Smooth muscle cell (in vitro differentiated cells): ENCODE results near the gene CALHM1. TPM values are rescaled to one million over a fixed set of nuclear protein-coding genes. Genes with fewer than 3 reads are reported as not detected.

Experiments
- DNase-seq: peaks from one replicate; lab custom pipeline; 2025; ENCODE audit not compliant: unreplicated experiment; lab: John Stamatoyannopoulos, UW
- H2AFZ ChIP-seq: fragments of 200-600 bp; sonication (generic); 2 replicates; pipeline ENCODE4 v1.6.0; 2016; ENCODE audit warnings: antibody characterized with exemption, low read depth, mild to moderate bottlenecking
- H3F3A ChIP-seq: fragments of 200-600 bp; sonication (generic); 2 replicates; pipeline ENCODE4 v1.6.0; 2017; ENCODE audit warnings: antibody characterized with exemption, low read depth
- H3K27ac ChIP-seq: fragments of 200-600 bp; sonication (generic); 2 replicates; pipeline ENCODE4 v1.5.1; 2016; ENCODE audit warnings: low read depth, mild to moderate bottlenecking
- H3K27me3 ChIP-seq: fragments of 200-600 bp; sonication (generic); 2 replicates; pipeline ENCODE4 v1.6.1; 2016; ENCODE audit warnings: low read depth, mild to moderate bottlenecking
- H3K36me3 ChIP-seq: fragments of 200-600 bp; sonication (generic); 2 replicates; pipeline ENCODE4 v1.5.1; 2016; ENCODE audit warnings: low read depth
- H3K4me1 ChIP-seq: fragments of 200-600 bp; sonication (generic); 2 replicates; pipeline ENCODE4 v1.5.1; 2016; ENCODE audit warnings: low read depth
- H3K4me2 ChIP-seq: fragments of 200-600 bp; sonication (generic); 2 replicates; pipeline ENCODE4 v1.6.0; 2016; ENCODE audit warnings: mild to moderate bottlenecking
- H3K4me3 ChIP-seq: fragments of 200-600 bp; sonication (generic); 2 replicates; pipeline ENCODE4 v1.5.1; 2016; ENCODE audit warnings: mild to moderate bottlenecking
- H3K79me2 ChIP-seq: fragments of 200-600 bp; sonication (generic); 2 replicates; pipeline ENCODE4 v1.6.0; 2016; ENCODE audit warnings: low read depth, mild to moderate bottlenecking
- H3K9ac ChIP-seq: fragments of 200-600 bp; sonication (generic); 2 replicates; pipeline ENCODE4 v1.6.0; 2016; ENCODE audit warnings: low read depth
- H3K9me3 ChIP-seq: fragments of 200-600 bp; sonication (generic); replicated peaks from 2 replicates; pipeline ENCODE4 v1.5.1; 2016; ENCODE audit warnings: low read depth
- H4K20me1 ChIP-seq: fragments of 200-600 bp; sonication (generic); 2 replicates; pipeline ENCODE4 v1.6.0; 2016; ENCODE audit warnings: low read depth
- WGBS: methylation state at CpG from one replicate; pipeline ENCODE4 v1.1.7; 2016; ENCODE audit warnings: low lambda C conversion rate; 5-methylcytosine and 5-hydroxymethylcytosine counted together
- polyA plus RNA-seq: library from polyadenylated mRNA; unstranded; fragments of >200 nt; fragmentation: Nextera tagmentation; extraction: Ambion mirVana; gene quantifications from 2 replicates; pipeline ENCODE4 v1.2.1, GENCODE V29; 2016
- total RNA-seq: library from RNA; depleted of rRNA; stranded (reverse); fragments of >200 nt; gene quantifications from 2 replicates; pipeline ENCODE4 v1.2.3, GENCODE V29; 2014
- TF ChIP-seq, protein P1 (sequence below): fragments of 200-600 bp; sonication (generic); IDR thresholded peaks from 2 replicates; pipeline ENCODE4 v1.5.1; 2017; ENCODE audit warnings: borderline replicate concordance, mild to moderate bottlenecking, antibody characterized with exemption; ENCODE audit not compliant: insufficient read depth, poor library complexity, severe bottlenecking

CALHM1 gene
- total and polyA plus RNA-seq, 2 experiments from 2014 or later = 0.05 TPM; not detected in 1

DNA sequence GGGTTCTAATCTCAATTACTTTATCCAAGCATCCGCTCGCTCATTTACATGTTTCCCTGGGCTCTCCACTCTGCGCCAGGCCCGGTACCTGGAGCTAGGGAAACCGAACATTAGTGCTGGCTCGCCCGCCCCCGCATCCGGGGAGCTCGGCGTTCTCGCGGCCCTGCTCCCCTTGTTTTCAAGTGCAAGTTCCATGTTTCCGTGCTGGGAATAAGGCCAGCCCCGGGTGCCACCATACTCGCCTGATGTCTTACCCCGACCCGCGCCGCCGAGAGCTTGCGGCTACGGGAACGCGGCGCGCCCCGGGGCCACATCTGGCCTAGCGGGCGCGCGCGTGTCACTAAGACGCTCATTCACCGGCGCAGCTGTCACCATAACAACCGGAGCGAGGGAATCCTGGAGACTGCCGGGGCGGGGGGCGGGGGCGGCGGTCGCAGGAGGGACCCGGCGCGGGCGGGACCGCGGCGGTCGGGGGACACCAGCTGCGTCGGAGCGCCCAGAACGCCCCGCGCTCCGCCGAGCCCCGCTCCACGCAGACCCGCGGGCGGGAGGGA lies 34.7 kb upstream of the CALHM1 start, which contains the start of gene NEURL1:
Gene NEURL1 (plus strand): TSS at position 344 of the 554 bp plus-strand sequence. CDS start 683 bp downstream, outside the sequence.
- no peaks in the 10 kb centered on the region for H3K9me3 ChIP-seq
- H3K9ac ChIP-seq = no peak within 1 kb of the TSS
- H3K4me1 ChIP-seq = peaks cover 4% of the 10 kb centered on the region
- TF ChIP-seq, protein P1, sequence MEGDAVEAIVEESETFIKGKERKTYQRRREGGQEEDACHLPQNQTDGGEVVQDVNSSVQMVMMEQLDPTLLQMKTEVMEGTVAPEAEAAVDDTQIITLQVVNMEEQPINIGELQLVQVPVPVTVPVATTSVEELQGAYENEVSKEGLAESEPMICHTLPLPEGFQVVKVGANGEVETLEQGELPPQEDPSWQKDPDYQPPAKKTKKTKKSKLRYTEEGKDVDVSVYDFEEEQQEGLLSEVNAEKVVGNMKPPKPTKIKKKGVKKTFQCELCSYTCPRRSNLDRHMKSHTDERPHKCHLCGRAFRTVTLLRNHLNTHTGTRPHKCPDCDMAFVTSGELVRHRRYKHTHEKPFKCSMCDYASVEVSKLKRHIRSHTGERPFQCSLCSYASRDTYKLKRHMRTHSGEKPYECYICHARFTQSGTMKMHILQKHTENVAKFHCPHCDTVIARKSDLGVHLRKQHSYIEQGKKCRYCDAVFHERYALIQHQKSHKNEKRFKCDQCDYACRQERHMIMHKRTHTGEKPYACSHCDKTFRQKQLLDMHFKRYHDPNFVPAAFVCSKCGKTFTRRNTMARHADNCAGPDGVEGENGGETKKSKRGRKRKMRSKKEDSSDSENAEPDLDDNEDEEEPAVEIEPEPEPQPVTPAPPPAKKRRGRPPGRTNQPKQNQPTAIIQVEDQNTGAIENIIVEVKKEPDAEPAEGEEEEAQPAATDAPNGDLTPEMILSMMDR = no peak
- H3K79me2 ChIP-seq = no peaks in the 10 kb centered on the region
- peak within 1 kb of the TSS; percentile 64 for H3K4me3 ChIP-seq
- WGBS = 7% methylated on average over 42 of the region's 65 CpGs
- DNase-seq = no peak
- H3K27me3 ChIP-seq = peaks cover 42% of the 10 kb centered on the region
- H2AFZ ChIP-seq = peak within 1 kb of the TSS; percentile 69
- no peaks in the 10 kb centered on the region for H4K20me1 ChIP-seq
- H3K27ac ChIP-seq = peak within 1 kb of the TSS; percentile 12
- peaks cover 12% of the 10 kb centered on the region for H3F3A ChIP-seq
- peak within 1 kb of the TSS; percentile 92 for H3K4me2 ChIP-seq
- H3K36me3 ChIP-seq = no peaks in the 10 kb centered on the region

GRCh38 chr10:103492655-103493261 lies 34.1 kb upstream of the CALHM1 start:
- H3K36me3 ChIP-seq = no peaks in the 10 kb centered on the region
- no peak overlapping the region for H3K4me3 ChIP-seq
- H3K4me2 ChIP-seq = peak overlapping the region; percentile 92
- H3K4me1 ChIP-seq = peaks cover 4% of the 10 kb centered on the region
- DNase-seq = no peak
- H3K9me3 ChIP-seq = no peaks in the 10 kb centered on the region
- H3F3A ChIP-seq = peaks cover 12% of the 10 kb centered on the region
- TF ChIP-seq, protein P1 = no peak
- no peaks in the 10 kb centered on the region for H3K79me2 ChIP-seq
- no peaks in the 10 kb centered on the region for H4K20me1 ChIP-seq
- H3K27me3 ChIP-seq = peaks cover 40% of the 10 kb centered on the region
- WGBS = 79% methylated on average over 5 of the region's 5 CpGs
- no peak overlapping the region for H3K9ac ChIP-seq
- no peak overlapping the region for H2AFZ ChIP-seq
- H3K27ac ChIP-seq = peak overlapping the region; percentile 12

DNA sequence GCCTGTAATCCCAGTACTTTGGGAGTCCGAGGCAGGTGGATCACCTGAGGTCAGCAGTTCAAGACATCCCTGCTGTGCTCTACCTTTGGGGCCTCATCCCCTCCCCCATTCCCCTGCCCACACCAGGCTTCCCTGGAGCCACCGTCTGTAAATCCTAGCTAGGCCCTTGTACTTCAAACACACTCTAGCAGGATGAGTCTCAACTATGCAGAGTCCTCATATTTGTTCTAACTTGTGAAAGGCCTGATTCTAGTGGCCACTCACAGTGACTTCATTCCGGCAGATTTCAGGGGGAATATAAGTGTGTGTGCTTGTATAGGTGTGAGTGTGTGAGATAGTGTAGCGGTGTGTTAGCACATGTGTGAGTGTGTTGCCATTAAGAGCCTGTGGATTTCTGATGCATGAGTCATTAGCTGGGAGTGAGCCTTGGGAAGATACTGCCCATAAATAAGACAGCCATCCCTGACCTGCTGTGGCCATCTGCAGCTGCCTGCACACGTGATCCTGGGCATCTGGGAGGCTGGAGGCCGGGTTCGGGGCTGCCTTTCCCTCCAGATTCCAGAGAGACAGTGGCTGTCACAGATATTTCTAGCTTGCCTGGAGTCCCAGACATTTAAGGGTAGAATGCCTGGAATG lies 33.1 kb upstream of the CALHM1 start:
- Histone ChIP-seq H3K79me2 (no peaks in the 10 kb centered on the region), H3K4me1 (peaks cover 4% of the 10 kb centered on the region), H3K9ac (no peak overlapping the region), H2AFZ (no peak overlapping the region), H3K27me3 (peaks cover 31% of the 10 kb centered on the region), H3K4me2 (peak overlapping the region; percentile 46), H3K9me3 (no peaks in the 10 kb centered on the region), H3K4me3 (no peak overlapping the region), H3K27ac (peak overlapping the region; percentile 17), H3K36me3 (no peaks in the 10 kb centered on the region), H3F3A (peaks cover 12% of the 10 kb centered on the region), H4K20me1 (no peaks in the 10 kb centered on the region)
- peak; percentile 23 for DNase-seq
- 17% methylated on average over 7 of the region's 7 CpGs for WGBS
- TF ChIP-seq, protein P1 = no peak
